ACC112 (cell line): ENCODE measurements around the gene TSBP1.
A peak's percentile ranks its signal among the peaks of the same experiment; 100 is the strongest.
"Not testable (repeated sequence)": the region's sequence is repeated elsewhere in the genome, so short reads cannot be mapped to it uniquely, and the experiment has no call there.

Experiments
- H2AFZ ChIP-seq: fragments of 200-600 bp; sonication (generic); one replicate; pipeline ENCODE4 v1.6.0; 2017; ENCODE audit warnings: antibody characterized with exemption, low read length; ENCODE audit not compliant: unreplicated experiment
- H3K27ac ChIP-seq: fragments of 200-600 bp; sonication (generic); 2 replicates; pipeline ENCODE4 v1.5.1; 2014; ENCODE audit warnings: low read depth, mild to moderate bottlenecking, antibody characterized with exemption, low read length, moderate library complexity
- H3K27me3 ChIP-seq: fragments of 200-600 bp; sonication (generic); 2 replicates; pipeline ENCODE4 v1.6.1; 2014; ENCODE audit warnings: mild to moderate bottlenecking, antibody characterized with exemption, low read length, moderate library complexity, mixed read lengths; ENCODE audit not compliant: insufficient read depth
- H3K36me3 ChIP-seq: fragments of 200-600 bp; sonication (generic); 2 replicates; pipeline ENCODE4 v1.6.1; 2016; ENCODE audit warnings: mild to moderate bottlenecking, antibody characterized with exemption, low read length, moderate library complexity, mixed read lengths; ENCODE audit not compliant: insufficient read depth
- H3K4me1 ChIP-seq: fragments of 200-600 bp; sonication (generic); one replicate; pipeline ENCODE4 v1.6.1; 2016; ENCODE audit warnings: low read length, mixed read lengths; ENCODE audit not compliant: insufficient read depth, unreplicated experiment, control insufficient read depth
- H3K4me3 ChIP-seq: fragments of 200-600 bp; sonication (generic); 2 replicates; pipeline ENCODE4 v1.5.1; 2014; ENCODE audit warnings: mild to moderate bottlenecking, low read depth, low read length
- H3K79me2 ChIP-seq: fragments of 200-600 bp; sonication (generic); one replicate; pipeline ENCODE4 v1.6.0; 2016; ENCODE audit warnings: low read length; ENCODE audit not compliant: control insufficient read depth, unreplicated experiment, insufficient read depth

Gene TSBP1

DNA sequence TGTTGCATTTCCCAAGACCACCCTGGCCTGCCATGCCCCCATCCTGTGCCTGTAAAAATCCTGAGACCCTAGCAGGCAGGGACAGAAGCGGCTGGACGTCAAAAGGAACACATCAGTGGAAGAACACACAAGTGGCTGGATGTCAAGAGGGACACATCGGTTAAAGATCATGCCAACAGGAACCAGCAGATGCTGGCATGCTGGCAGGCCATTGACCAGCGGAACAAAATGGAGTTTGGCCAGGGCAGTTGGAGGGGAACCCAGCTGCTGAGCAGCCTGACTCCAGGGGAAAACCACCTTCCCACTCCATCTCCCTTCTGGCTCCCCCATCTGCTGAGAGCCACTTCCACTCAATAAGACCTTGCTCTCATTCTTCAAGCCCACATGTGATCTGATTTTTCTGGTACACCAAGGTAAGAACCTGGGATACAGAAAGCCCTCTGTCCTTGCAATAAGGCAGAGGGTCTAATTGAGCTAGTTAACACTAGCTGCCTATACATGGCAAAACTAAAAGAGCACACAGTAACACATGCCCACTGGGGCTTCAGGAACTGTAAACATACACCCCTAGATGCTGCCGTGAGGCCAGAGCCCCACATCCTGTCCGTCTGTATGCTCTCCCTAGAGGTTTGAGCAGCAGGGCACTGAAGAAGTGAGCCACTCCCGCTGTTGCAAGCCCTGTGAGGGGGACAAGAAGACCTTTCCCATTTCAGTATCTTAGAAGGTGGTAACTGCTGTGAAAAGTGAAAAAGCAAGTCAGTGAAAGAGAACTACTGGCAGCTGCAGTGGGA is 4.2 kb upstream of the TSBP1 start:
- H3K79me2 ChIP-seq: no peaks in the 10 kb centered on the region
- no peaks in the 10 kb centered on the region for H3K36me3 ChIP-seq
- no peaks in the 10 kb centered on the region for H3K27me3 ChIP-seq
- H3K4me1 ChIP-seq: peaks cover 9% of the 10 kb centered on the region
- no peak overlapping the region for H3K27ac ChIP-seq
- no peak overlapping the region for H3K4me3 ChIP-seq
- no peak overlapping the region for H2AFZ ChIP-seq

DNA sequence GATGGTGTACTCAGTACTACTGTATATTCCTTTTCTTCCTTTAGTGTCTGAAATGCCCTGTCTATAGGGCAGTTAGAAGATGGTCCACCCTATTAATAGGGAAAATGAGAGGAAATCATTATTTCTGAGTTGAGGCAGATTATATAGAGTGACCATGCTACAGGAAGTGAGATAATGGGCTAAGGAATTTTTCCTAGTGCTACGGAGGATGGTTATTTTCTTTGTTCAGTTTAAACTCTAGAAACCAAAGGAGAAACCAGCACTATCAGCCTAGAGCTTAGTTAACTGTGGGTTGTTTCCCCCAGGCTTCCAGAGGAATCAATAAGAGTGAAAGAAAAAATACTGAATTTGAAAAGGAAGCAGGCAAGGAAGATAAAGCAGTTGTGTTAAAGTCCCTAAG is 474 bp downstream of the TSBP1 start:
- Histone ChIP-seq H3K27me3 (no peaks in the 10 kb centered on the region), H3K27ac (peak overlapping the region; percentile 94), H3K4me3 (peak overlapping the region; percentile 7; the same call in 1 of the 2 replicates), H3K4me1 (peaks cover 23% of the 10 kb centered on the region), H3K36me3 (no peaks in the 10 kb centered on the region), H2AFZ (peak overlapping the region; percentile 19), H3K79me2 (no peaks in the 10 kb centered on the region)

DNA sequence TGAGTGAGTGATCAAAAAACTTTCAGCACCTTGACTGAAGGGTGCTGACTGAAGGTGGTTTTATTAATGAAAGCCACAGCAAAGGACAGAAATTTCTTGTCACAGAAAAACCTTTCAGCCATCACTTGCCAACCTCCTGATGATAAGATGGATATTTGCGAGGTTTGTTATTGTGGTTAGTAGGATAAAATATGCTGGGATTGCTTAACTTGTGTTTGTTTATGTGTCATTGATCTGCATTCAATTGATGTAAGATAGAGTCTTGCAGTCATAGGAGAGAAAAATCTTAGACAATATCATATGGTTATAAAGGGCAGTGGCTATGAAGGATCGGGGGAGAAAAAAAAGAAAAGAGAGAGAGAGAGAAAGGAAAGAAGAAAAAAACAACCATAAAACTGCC is 1.2 kb downstream of the TSBP1 start:
- Histone ChIP-seq H3K36me3 (no peaks in the 10 kb centered on the region), H3K79me2 (no peaks in the 10 kb centered on the region), H3K27me3 (no peaks in the 10 kb centered on the region), H3K4me1 (peaks cover 23% of the 10 kb centered on the region), H3K4me3 (peak overlapping the region; percentile 7; the same call in 1 of the 2 replicates), H2AFZ (peak overlapping the region; percentile 67), H3K27ac (peak overlapping the region; percentile 94)

DNA sequence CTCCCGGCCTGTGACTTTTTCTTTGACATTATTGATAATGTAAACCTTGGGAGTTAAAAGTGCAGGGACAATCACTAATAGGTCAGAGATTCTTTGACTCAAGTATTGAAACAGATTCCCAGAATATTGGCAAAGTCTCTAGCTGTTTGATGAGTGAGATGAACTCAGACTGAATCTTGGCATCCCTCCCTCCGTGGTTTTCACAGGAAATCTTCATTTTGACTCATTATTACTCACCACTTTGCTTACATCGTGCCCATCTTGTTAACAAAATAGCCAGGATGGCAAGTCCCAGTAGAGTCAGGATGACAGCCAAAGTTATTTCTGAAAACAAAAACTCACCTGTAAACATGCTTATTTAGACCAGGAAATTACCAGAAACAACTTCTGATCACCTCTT is 2.0 kb downstream of the TSBP1 start:
- H2AFZ ChIP-seq: no peak overlapping the region

DNA sequence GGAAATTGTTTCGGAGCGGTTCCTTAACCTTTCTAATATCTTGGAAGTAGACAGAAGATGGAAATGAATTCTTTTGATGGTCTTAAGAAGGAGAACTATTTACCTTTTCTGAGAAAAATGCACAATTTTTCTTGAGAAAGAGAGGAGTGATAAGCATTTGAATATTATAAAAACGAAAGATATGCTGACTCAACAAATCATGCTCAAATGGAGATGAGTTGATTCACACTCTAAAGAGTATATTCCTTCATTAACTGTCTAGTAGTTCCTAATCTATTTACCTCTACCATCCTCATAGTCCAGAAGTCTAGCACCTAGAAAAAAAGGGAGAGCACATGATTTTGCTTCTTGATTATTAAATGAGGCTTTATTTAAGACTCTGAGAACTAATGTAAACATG is 4.1 kb downstream of the TSBP1 start:
- H3K4me1 ChIP-seq: peaks cover 23% of the 10 kb centered on the region
- H2AFZ ChIP-seq: no peak overlapping the region
- H3K27ac ChIP-seq: no peak overlapping the region
- H3K79me2 ChIP-seq: no peaks in the 10 kb centered on the region
- no peak overlapping the region for H3K4me3 ChIP-seq
- no peaks in the 10 kb centered on the region for H3K36me3 ChIP-seq
- no peaks in the 10 kb centered on the region for H3K27me3 ChIP-seq

More for the DNA sequence above, 2.0 kb downstream of the TSBP1 start:
- no peaks in the 10 kb centered on the region for H3K27me3 ChIP-seq
- no peaks in the 10 kb centered on the region for H3K36me3 ChIP-seq
- peak overlapping the region; percentile 30; the same call in 1 of the 2 replicates for H3K4me3 ChIP-seq
- no peaks in the 10 kb centered on the region for H3K79me2 ChIP-seq
- peak overlapping the region; percentile 94 for H3K27ac ChIP-seq
- peaks cover 23% of the 10 kb centered on the region for H3K4me1 ChIP-seq

DNA sequence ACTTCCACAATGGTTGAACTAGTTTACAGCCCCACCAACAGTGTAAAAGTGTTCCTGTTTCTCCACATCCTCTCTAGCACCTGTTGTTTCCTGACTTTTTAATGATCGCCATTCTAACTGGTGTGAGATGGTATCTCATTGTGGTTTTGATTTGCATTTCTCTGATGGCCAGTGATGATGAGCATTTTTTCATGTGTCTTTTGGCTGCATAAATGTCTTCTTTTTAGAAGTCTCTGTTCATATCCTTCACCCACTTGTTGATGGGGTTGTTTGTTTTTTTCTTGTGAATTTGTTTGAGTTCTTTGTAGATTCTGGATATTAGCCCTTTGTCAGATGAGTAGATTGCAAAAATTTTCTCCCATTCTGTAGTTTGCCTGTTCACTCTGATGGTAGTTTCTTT is 12.5 kb downstream of the TSBP1 start:
- not testable (repeated sequence) for H3K36me3 ChIP-seq, H3K4me3 ChIP-seq, H3K27me3 ChIP-seq, H3K79me2 ChIP-seq, H2AFZ ChIP-seq, H3K27ac ChIP-seq, H3K4me1 ChIP-seq

DNA sequence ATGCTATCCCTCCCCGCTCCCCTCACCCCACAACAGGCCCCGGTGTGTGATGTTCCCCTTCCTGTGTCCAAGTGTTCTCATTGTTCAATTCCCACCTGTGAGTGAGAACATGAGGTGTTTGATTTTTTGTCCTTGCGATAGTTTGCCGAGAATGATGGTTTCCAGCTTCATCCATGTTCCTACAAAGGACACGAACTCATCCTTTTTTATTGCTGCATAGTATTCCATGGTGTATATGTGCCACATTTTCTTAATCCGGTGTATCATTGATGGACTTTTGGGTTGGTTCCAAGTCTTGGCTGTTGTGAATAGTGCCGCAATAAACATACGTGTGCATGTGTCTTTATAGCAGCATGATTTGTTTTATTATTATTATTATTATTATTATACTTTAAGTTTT is 13.2 kb downstream of the TSBP1 start:
- H3K27ac ChIP-seq, H3K4me1 ChIP-seq, H2AFZ ChIP-seq, H3K27me3 ChIP-seq, H3K79me2 ChIP-seq, H3K4me3 ChIP-seq, H3K36me3 ChIP-seq: not testable (repeated sequence)

DNA sequence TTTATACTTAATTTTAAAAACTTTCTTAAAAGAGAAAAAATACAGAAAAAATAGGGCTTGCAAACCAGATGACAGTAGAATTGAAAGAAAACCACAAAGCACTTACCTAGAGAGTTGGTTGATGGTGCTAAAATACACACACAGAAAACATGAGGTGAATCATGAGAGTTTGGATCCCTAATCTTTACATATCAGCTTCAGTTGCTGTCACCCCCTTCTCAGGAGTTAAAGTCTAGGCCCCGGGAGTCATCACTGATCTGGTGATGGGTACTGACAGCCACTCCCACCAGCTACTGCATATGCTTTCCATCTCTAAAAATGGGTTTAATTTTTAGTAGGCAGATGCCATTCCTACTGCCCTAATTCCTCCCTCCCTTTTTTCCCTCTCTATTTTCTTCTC is 16.7 kb downstream of the TSBP1 start:
- no peak overlapping the region for H3K27ac ChIP-seq
- H3K79me2 ChIP-seq: no peaks in the 10 kb centered on the region
- no peaks in the 10 kb centered on the region for H3K4me1 ChIP-seq
- H3K4me3 ChIP-seq: no peak overlapping the region
- no peaks in the 10 kb centered on the region for H3K27me3 ChIP-seq
- H2AFZ ChIP-seq: no peak overlapping the region
- no peaks in the 10 kb centered on the region for H3K36me3 ChIP-seq

DNA sequence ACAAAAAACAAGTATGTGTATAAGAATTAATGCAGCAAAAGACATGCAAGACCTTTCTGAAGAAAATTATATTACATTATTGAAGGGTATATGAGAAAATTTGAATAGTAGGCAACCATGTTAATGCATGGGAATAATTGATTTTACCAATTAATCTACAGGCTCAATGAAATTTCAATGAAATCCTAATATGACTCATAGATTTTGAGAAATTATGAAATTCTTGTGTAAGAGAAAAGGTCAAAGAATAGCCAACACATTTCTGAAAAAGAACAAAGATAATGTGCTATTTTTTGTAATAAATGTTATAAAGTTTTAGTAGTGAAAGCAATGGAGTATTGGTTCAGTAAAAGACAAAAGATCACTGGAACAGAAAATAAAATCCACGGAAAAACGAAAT is 18.4 kb downstream of the TSBP1 start:
- Histone ChIP-seq H3K79me2 (no peaks in the 10 kb centered on the region), H3K4me3 (no peak overlapping the region), H3K27me3 (no peaks in the 10 kb centered on the region), H2AFZ (no peak overlapping the region), H3K4me1 (peaks cover 3% of the 10 kb centered on the region), H3K36me3 (no peaks in the 10 kb centered on the region), H3K27ac (no peak overlapping the region)

DNA sequence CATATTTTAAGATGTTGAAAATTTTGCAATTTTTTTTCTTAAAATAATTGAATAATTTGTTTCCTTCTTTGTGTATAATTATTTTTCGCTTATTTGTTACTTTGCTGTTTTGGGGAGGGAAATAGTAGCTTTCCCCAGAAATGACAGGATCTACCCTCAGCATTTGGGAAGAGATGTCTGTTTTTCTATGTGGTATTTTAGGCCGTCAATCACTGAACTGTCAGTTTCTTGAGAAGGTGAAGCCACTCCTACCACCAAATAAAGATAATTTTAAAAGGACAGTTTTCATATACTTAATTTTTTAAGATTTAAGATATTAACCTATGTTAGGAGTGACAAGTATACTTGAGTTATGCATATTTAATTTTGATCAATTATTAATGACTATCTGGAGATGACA is 31.5 kb downstream of the TSBP1 start:
- Histone ChIP-seq H3K36me3 (no peaks in the 10 kb centered on the region), H2AFZ (no peak overlapping the region), H3K4me1 (no peaks in the 10 kb centered on the region), H3K27ac (no peak overlapping the region), H3K27me3 (no peaks in the 10 kb centered on the region), H3K4me3 (no peak overlapping the region), H3K79me2 (no peaks in the 10 kb centered on the region)

DNA sequence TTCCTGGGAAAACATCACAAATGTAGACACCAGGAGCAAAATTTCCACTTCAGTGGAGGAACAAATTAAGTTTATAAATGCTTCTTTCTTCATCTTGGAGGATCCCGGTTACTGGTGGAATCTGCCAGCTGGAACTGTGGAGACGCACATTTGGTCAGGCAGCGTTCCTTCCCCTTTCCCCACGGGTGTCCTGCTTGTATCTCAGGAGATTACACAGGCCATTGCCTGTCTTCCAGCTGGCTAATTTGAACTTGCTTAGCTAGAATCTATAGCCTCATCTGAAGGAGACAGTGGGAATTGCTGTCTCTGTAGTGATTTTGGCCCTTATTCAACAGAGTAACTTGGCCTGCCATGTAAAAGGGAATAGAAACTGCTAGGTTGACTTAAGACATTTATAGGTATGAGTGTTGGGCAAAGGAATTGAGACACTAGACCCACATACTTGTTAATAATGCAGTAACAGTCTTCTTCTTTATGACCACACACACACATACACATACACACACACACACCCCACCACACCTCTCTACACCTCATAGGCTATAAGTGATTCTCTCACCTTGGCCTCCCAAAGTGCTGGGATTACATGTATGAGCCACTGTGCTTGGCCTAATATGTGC is 34.4 kb downstream of the TSBP1 start:
- H3K36me3 ChIP-seq: no peaks in the 10 kb centered on the region
- H3K4me3 ChIP-seq: no peak overlapping the region
- H3K79me2 ChIP-seq: no peaks in the 10 kb centered on the region
- no peak overlapping the region for H3K27ac ChIP-seq
- no peak overlapping the region for H2AFZ ChIP-seq
- no peaks in the 10 kb centered on the region for H3K4me1 ChIP-seq
- H3K27me3 ChIP-seq: no peaks in the 10 kb centered on the region
